WERI-Rb-1 (cell line): ENCODE data around the gene ZC3H18.

Experiments
- DNase-seq: peaks from one replicate; pipeline ENCODE4 v3.0.0-alpha.2; 2020
- H3K27ac ChIP-seq: fragments of 250-450 bp; sonication (Bioruptor Pico); 2 replicates; pipeline ENCODE4 v1.5.1; 2020; ENCODE audit warnings: mild to moderate bottlenecking, moderate library complexity
- H3K27me3 ChIP-seq: fragments of 250-450 bp; sonication (Bioruptor Pico); 2 replicates; pipeline ENCODE4 v1.5.1; 2021; ENCODE audit warnings: mild to moderate bottlenecking, low read depth, moderate library complexity; ENCODE audit not compliant: insufficient read depth, severe bottlenecking
- H3K36me3 ChIP-seq: fragments of 250-450 bp; sonication (Bioruptor Pico); 2 replicates; pipeline ENCODE4 v1.5.1; 2020; ENCODE audit warnings: mild to moderate bottlenecking, moderate library complexity
- H3K4me3 ChIP-seq: 2 replicates; pipeline ENCODE4 v1.5.1; 2011; ENCODE audit warnings: low read depth, mild to moderate bottlenecking, control low read depth, low read length
- H3K9me3 ChIP-seq: fragments of 250-450 bp; sonication (Bioruptor Pico); 2 replicates; pipeline ENCODE4 v1.5.1; 2021; ENCODE audit warnings: mild to moderate bottlenecking, moderate library complexity; ENCODE audit not compliant: severe bottlenecking
- CTCF ChIP-seq: IDR thresholded peaks from 2 replicates; pipeline ENCODE4 v1.5.1; 2011; ENCODE audit warnings: low read depth, mild to moderate bottlenecking, control low read depth, inconsistent platforms, low read length

Gene ZC3H18

GRCh38 chr16:88537859-88538258, 32.3 kb upstream of the ZC3H18 start:
- no peak overlapping the region for H3K27ac ChIP-seq
- TF ChIP-seq CTCF = no peak
- no peaks in the 10 kb centered on the region for H3K9me3 ChIP-seq
- no peak for DNase-seq
- H3K36me3 ChIP-seq = peaks cover 4% of the 10 kb centered on the region; the same call in 1 of the 2 replicates
- H3K27me3 ChIP-seq = no peaks in the 10 kb centered on the region
- H3K4me3 ChIP-seq = no peak overlapping the region

GRCh38 chr16:88538366-88539060, 31.7 kb upstream of the ZC3H18 start:
- no peak overlapping the region for H3K27ac ChIP-seq
- H3K9me3 ChIP-seq = no peaks in the 10 kb centered on the region
- no peak for TF ChIP-seq CTCF
- no peak for DNase-seq
- H3K4me3 ChIP-seq = no peak overlapping the region
- H3K27me3 ChIP-seq = no peaks in the 10 kb centered on the region
- peaks cover 4% of the 10 kb centered on the region; the same call in 1 of the 2 replicates for H3K36me3 ChIP-seq

GRCh38 chr16:88539261-88539651, 30.9 kb upstream of the ZC3H18 start:
- peaks cover 4% of the 10 kb centered on the region; the same call in 1 of the 2 replicates for H3K36me3 ChIP-seq
- no peaks in the 10 kb centered on the region for H3K27me3 ChIP-seq
- H3K4me3 ChIP-seq = no peak overlapping the region
- no peak for TF ChIP-seq CTCF
- no peak for DNase-seq
- H3K9me3 ChIP-seq = no peaks in the 10 kb centered on the region
- no peak overlapping the region for H3K27ac ChIP-seq

GRCh38 chr16:88539652-88540345, 30.4 kb upstream of the ZC3H18 start:
- no peaks in the 10 kb centered on the region for H3K27me3 ChIP-seq

GRCh38 chr16:88540346-88540977, 29.7 kb upstream of the ZC3H18 start:
- peaks cover under 1% of the 10 kb centered on the region; the same call in 1 of the 2 replicates for H3K36me3 ChIP-seq
- no peaks in the 10 kb centered on the region for H3K27me3 ChIP-seq
- H3K27ac ChIP-seq = no peak overlapping the region
- no peak overlapping the region for H3K4me3 ChIP-seq
- no peaks in the 10 kb centered on the region for H3K9me3 ChIP-seq
- TF ChIP-seq CTCF = no peak
- DNase-seq = no peak

More at GRCh38 chr16:88539652-88540345, 30.4 kb upstream of the ZC3H18 start:
- no peak for DNase-seq
- H3K27ac ChIP-seq = no peak overlapping the region
- no peaks in the 10 kb centered on the region for H3K9me3 ChIP-seq
- H3K36me3 ChIP-seq = peaks cover 4% of the 10 kb centered on the region; the same call in 1 of the 2 replicates
- H3K4me3 ChIP-seq = no peak overlapping the region
- TF ChIP-seq CTCF = no peak
